HT1080 (cell line): ENCODE results near the gene SLN. TPM values are rescaled to one million over a fixed set of nuclear protein-coding genes. Genes with fewer than 3 reads are reported as not detected.

Experiments
- DNase-seq: peaks from one replicate; pipeline ENCODE4 v3.0.0-alpha.2; 2015; ENCODE audit warnings: low read depth
- total RNA-seq: library from RNA; depleted of rRNA; stranded (reverse); fragments of >200 nt; shearing (Covaris generic); gene quantifications from 2 replicates; pipeline ENCODE4 v1.2.3, GENCODE V29; 2014

The SLN gene
- total RNA-seq, 1 experiment from 2014 or later, result not detected

DNA sequence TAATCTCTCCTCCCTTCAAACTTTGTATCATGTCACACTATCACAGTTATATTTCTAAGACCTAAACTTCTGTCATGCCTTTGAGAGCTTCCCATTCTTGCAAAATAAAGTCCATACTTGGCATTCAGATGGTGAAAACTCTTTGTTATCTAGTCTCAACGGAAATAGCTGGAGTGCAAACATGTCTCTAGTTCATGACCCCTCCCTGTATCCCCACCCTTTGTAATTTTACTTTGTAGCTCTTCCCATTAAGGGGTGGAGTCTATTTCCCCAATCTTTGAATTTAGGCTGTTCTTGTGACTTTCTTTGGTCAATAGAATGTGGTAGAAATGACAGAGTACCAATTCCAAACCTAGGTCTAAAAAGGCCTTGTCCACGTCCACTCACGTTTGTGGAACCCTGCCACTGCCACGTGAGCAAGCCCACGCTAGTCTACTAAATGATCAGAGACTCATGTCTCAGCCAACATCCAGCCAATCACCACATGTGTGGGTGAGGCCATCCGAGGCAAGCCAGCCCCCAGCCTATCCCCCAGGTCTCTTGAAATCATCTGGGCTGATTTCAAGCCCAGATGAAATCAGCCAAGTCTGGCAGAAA lies 23.4 kb downstream of the SLN start:
- no peak for DNase-seq

- peak; percentile 30 for DNase-seq
Observed at GRCh38 chr11:107683807-107684206, 28.0 kb downstream of the SLN start.

GRCh38 chr11:107683061-107683460 lies 28.8 kb downstream of the SLN start:
- DNase-seq, result no peak

DNA sequence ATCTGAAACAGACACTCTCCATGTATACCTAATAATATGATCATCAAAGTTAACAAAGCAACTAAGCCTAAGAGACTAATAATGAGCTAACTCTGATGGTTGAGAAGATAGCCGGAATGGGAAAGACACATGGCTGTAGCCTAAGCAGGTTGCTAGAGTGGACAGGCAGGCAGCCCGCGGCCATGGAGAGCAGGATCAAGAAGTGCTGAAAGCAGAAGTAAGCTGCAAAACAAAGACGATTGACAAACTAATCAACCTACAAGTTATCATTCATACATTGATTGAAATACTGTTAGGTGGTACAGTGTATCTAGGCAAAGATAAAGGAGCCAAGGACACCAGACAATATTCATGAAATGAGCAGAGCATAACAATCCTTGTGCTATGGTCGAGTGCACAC lies 29.3 kb downstream of the SLN start:
- DNase-seq, result no peak

DNA sequence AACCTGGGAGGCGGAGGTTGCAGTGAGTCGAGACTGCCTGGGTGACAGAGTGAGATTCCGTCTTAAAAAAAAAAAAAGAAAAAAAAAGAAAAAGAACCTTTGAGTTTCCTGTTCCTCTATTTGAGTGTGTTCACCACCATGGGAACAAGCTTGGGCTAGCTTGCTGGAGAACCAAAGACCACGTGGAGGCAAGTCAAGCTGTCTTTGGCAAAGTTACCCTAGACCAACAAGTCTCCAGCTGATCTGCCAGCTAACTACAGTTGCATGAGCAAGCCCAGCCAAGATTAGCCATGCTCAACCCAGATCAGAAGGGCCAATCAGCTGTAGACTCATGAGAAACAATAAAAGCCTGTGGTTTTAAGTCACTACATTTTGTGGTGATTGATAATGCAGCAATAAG lies 29.7 kb downstream of the SLN start:
- DNase-seq, result no peak

DNA sequence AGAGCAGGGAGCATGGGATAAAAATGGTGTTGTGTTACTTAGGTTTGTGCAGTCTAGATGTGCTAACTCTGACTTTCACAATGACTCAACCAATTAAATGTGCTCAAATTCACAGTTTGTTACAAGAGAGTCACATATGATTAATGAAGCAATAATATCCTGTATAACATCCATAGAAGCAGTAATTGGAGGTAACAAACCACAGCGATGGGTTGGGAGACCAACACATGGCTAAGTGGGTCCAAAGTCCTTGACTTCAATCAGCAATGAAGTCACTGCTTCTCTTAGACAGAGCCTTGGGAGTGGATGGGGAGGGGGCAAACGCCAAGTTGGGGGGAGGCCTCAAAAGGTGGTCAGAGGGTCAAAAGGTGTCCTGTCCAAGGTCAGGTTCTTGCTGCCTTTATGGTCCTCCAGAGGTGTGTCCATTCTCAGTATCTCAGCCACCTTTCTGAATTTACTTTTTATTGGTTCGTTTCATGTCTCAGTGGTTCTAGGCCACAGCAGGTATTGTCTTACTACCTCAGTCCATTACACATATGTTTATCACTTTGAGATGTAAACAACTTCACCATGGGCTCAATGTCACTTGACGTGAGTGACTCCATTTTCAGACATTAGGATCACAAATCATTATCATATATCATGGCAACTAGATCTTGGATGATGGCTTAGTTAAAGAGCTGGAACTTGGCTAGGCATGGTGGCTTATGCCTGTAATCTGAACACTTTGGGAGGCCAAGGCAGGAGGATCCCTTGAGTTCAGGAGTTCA lies 32.4 kb downstream of the SLN start:
- no peak for DNase-seq

DNA sequence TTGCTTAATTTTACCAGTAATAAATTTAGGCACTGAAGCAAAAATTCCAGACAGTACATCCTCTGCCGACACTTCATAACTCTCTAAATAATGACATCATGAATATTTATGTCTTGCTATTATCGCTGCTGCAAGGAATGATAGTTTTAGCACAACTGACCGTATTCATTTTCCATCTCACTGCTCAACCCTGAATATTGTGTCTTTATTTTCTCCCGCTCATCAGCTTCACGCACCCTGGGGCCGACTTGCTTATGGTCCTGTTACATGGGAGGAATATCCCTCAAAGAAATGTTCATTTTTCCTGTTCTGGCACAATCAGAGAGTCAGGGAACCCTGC lies 33.3 kb downstream of the SLN start:
- DNase-seq, result no peak

DNA sequence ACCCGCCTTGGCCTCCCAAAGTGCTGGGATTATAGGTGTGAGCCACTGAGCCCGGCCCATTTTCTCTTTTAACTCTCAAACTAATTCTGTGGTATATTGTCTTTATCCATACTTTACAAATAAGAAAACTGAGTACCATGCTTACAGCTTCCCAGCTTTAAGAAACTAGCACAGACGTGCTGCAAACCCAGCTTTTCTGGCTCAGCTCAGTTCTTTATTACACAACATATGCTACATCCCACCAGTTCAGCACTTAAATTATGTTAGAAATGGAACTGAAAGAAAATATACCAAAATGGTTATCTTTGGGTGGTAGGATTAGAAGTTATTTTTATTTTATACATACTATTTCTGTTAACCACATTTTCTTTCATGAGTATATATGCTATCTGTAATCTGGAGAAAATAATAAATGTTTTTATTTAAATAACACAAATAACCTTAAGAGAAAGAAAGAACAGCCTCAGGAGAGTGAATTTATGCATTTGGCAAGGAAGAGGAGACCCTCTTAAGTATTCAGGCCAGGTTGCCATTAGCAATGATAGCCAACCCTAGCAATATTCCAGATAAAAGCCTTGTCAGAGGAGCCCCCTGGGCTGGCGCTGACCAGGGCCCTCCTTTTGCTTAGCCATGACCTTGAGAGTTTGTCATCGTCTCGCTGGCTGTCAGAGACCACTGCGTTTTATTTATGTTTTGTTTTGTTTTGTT lies 33.8 kb downstream of the SLN start:
- DNase-seq, result no peak

GRCh38 chr11:107676336-107677057 lies 35.4 kb downstream of the SLN start:
- no peak for DNase-seq

DNA sequence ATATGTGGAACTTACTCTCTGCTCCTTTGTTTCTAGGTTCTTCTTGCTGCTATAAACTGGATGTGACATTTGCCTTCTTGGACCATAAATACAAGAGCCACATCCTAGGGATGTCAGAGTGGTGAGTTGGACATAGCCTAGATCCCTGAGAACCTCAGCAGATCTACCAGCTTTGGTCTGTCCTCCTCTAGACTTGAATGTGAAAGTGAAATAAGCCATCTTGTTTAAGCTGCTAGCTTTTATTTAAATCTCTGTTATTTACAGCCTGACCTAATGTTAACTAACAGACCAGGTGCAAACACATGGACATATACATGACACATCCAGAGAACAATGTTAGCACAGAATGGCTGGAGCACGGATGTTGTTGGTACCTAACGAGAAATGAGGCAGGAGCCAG lies 36.0 kb downstream of the SLN start:
- no peak for DNase-seq

DNA sequence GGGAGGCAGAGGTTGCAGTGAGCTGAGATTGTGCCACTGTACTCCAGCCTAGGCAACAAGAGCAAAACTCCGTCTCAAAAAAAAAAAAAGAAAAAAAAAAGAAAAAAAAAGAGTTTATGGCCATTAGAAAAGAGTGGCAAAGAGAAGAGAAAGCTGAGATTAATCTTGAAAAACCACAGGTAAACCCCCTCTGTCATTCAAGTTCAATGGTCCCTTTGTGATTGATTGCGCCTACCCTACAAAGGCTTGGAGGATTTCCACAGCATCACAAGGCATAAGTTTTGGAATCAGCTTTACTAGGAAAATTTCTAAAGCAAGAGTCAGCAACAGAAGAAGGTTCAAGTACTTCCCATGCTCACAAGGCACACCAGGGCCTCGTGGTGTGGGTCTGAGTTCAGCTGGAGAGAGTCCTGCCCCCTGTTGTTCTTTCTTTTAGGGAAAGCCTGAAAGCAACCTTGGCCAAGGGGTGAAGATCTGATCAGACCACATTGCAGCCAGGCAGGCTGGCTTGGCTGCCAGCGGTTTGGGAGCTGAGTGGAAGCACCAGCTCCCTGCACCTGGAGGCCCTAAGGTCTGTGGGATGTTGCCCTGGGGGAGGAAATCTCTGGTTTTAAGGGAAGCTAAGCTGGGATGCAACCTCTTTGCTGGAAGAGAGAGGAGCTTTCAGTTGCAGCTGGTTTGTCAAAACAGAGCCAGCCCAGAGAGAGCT lies 41.8 kb downstream of the SLN start:
- DNase-seq, result no peak

DNA sequence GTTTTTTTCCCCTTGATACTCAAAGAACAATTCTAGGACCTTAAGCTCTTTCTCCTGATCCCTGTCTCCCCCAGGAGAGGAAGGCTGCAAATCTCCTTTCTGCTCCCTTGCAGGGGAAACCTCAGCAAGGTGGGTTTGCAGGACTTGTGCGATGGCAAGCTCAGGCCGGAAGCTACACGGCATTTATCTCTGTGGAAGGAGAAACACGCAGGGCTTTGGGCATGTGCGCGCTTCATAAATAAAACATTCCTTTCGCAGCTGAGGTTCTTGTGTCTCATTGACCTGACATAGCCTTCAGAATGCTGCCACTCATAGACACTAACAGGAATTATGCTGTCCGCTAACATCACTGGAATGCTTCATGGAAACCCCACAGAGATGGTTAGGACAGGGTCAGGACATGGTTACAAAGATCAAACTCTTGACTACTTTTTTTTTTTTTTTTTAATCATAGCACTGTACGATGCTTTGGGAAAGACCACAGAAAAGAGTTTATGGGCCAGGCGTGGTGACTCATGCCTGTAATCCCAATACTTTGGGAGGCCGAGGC lies 42.6 kb downstream of the SLN start:
- DNase-seq, result peak; percentile 18

- no peak for DNase-seq
Observed at GRCh38 chr11:107666911-107667613, 44.8 kb downstream of the SLN start.

GRCh38 chr11:107665018-107665417 lies 46.8 kb downstream of the SLN start:
- no peak for DNase-seq

DNA sequence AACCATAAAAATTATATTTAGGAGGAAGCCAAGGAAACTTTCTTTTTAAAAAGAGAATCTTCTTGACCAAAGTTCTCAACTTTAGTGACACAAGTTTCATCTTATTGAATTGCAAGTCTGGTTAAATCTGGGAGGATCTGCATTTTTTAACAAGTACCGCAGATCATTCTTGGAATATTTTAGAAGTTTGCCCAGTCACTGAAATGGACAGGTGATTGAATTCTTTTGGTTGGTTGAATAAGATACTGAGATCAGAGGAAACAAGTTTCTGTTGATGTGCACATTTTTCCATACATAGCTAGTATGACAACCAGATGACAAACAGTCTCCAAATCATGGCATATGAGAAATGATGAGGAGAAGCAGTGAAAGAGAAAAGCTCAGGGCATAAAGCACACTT lies 50.2 kb downstream of the SLN start:
- no peak for DNase-seq

DNA sequence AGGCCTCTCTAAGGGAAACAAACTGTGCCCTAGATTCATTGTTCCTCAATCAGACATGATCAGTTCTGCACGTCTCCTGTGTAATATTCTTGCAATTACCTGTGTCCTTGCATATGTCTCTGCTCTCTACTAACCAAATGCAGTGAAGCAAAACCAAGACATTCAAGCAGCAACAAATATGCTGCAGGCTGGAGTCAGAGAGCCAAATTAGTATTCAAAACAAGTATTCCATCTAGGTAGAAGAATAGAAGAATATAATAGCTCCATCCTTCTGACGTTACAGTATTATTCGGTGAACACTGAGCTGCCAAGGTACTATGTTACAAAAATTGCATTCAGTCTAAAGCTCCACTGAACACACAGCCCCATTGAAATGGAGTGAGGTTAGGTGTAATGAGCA lies 51.8 kb downstream of the SLN start:
- no peak for DNase-seq

GRCh38 chr11:107659310-107659709 lies 52.5 kb downstream of the SLN start:
- DNase-seq, result no peak
